IMR-90 (cell line): ENCODE results near the gene PRKACA. TPM values are rescaled to one million over a fixed set of nuclear protein-coding genes. Genes with fewer than 3 reads are reported as not detected.

Experiments used
- ATAC-seq: fragments of 200-7000 bp; cut with Tn5 transposase; 2 replicates; pipeline ENCODE4 v1.9.1; 2020; ENCODE audit warnings: low read depth, mild to moderate bottlenecking, moderate library complexity
- BruUV-seq: library from RNA; stranded (reverse); fragments of 400-500 nt; replicated peaks from 2 replicates; lab custom pipeline; 2021; lab: Mats Ljungman, UMichigan
- CTCF ChIA-PET: fragments of 300-600 bp; formaldehyde crosslinking; extraction: SDS; loops from one replicate; lab custom pipeline; 2021; ENCODE audit warnings: antibody characterized with exemption; lab: Yijun Ruan, JAX
- POLR2A ChIA-PET: fragments of 300-600 bp; sonication (Branson Sonifier 250); formaldehyde crosslinking; loops from one replicate; lab custom pipeline; 2022; ENCODE audit warnings: antibody characterized with exemption; ENCODE audit not compliant: unreplicated experiment; lab: Charles Lee
- DNase-seq: peaks from one replicate; pipeline ENCODE4 v3.0.0; 2013
- H2AFZ ChIP-seq: replicated peaks from 2 replicates; pipeline ENCODE3; 2013; ENCODE audit warnings: low read length, mild to moderate bottlenecking; ENCODE audit not compliant: poor library complexity
- H2AK5ac ChIP-seq: 2 replicates; pipeline ENCODE4 v1.6.1; 2013; ENCODE audit warnings: low read depth, low read length, inconsistent platforms
- H2AK9ac ChIP-seq: replicated peaks from 2 replicates; pipeline ENCODE3; 2013; ENCODE audit warnings: mild to moderate bottlenecking, low read depth, low read length, moderate library complexity; ENCODE audit not compliant: poor library complexity
- H2BK120ac ChIP-seq: 2 replicates; pipeline ENCODE4 v1.6.1; 2013; ENCODE audit warnings: low read depth, low read length, inconsistent platforms
- H2BK15ac ChIP-seq: 3 replicates; pipeline ENCODE4 v1.6.1; 2013; ENCODE audit warnings: low read depth, low read length, inconsistent platforms
- H2BK20ac ChIP-seq: 2 replicates; pipeline ENCODE4 v1.6.1; 2013; ENCODE audit warnings: low read depth, mild to moderate bottlenecking, inconsistent platforms, low read length, moderate library complexity
- H2BK5ac ChIP-seq: 2 replicates; pipeline ENCODE4 v1.6.1; 2013; ENCODE audit warnings: mild to moderate bottlenecking, low read depth, low read length, inconsistent platforms; ENCODE audit not compliant: poor library complexity, severe bottlenecking
- H3K14ac ChIP-seq: replicated peaks from 2 replicates; pipeline ENCODE4 v1.6.1; 2013; ENCODE audit warnings: low read depth, low read length, inconsistent platforms
- H3K18ac ChIP-seq: 2 replicates; pipeline ENCODE4 v1.6.1; 2013; ENCODE audit warnings: low read depth, low read length, control low read depth
- H3K23ac ChIP-seq: 2 replicates; pipeline ENCODE4 v1.6.1; 2013; ENCODE audit warnings: low read depth, low read length, inconsistent platforms
- H3K27ac ChIP-seq: 2 replicates; pipeline ENCODE4 v1.5.1; 2013; ENCODE audit warnings: mild to moderate bottlenecking, control low read depth, low read length; ENCODE audit not compliant: insufficient read depth
- H3K27me3 ChIP-seq: 2 replicates; pipeline ENCODE4 v1.6.1; 2013; ENCODE audit warnings: low read length; ENCODE audit not compliant: control insufficient read depth, insufficient read depth
- H3K36me3 ChIP-seq: 2 replicates; pipeline ENCODE4 v1.6.1; 2013; ENCODE audit warnings: low read length, mixed read lengths; ENCODE audit not compliant: control insufficient read depth, insufficient read depth
- H3K4ac ChIP-seq: 2 replicates; pipeline ENCODE4 v1.6.1; 2013; ENCODE audit warnings: low read depth, low read length, inconsistent platforms
- H3K4me1 ChIP-seq: 2 replicates; pipeline ENCODE4 v1.6.1; 2013; ENCODE audit warnings: low read length, mixed read lengths; ENCODE audit not compliant: control insufficient read depth, insufficient read depth
- H3K4me2 ChIP-seq: 2 replicates; pipeline ENCODE4 v1.6.1; 2013; ENCODE audit warnings: low read depth, mild to moderate bottlenecking, control low read depth, low read length, moderate library complexity
- H3K4me3 ChIP-seq: 2 replicates; pipeline ENCODE4 v1.5.1; 2013; ENCODE audit warnings: low read depth, mild to moderate bottlenecking, control low read depth, low read length, moderate library complexity; ENCODE audit not compliant: insufficient read depth
- H3K56ac ChIP-seq: 2 replicates; pipeline ENCODE4 v1.6.1; 2013; ENCODE audit warnings: low read length, inconsistent platforms; ENCODE audit not compliant: insufficient read depth; ENCODE audit errors: extremely low read depth
- H3K79me1 ChIP-seq, 2 experiments: 2 replicates each; pipeline ENCODE4 v1.6.1; 2013; ENCODE audit warnings: low read length in 2 of 2, inconsistent platforms in 1 of 2, low read depth in 1 of 2
- H3K9ac ChIP-seq: 2 replicates; pipeline ENCODE4 v1.6.1; 2013; ENCODE audit warnings: low read depth, low read length, control low read depth
- H3K9me1 ChIP-seq: 2 replicates; pipeline ENCODE4 v1.6.1; 2013; ENCODE audit warnings: low read length, inconsistent platforms; ENCODE audit not compliant: insufficient read depth
- H3K9me3 ChIP-seq: 2 replicates; pipeline ENCODE4 v1.6.1; 2013; ENCODE audit warnings: low read length; ENCODE audit not compliant: control insufficient read depth, insufficient read depth
- H4K20me1 ChIP-seq: 2 replicates; pipeline ENCODE4 v1.6.1; 2013; ENCODE audit warnings: low read length, inconsistent platforms; ENCODE audit not compliant: insufficient read depth
- H4K5ac ChIP-seq: 2 replicates; pipeline ENCODE4 v1.6.1; 2013; ENCODE audit warnings: mild to moderate bottlenecking, low read depth, low read length, control low read depth
- H4K8ac ChIP-seq, 2 experiments: 2 replicates each; pipeline ENCODE4 v1.6.1; 2013; ENCODE audit warnings: low read depth in 2 of 2, low read length in 2 of 2, control low read depth in 1 of 2, inconsistent platforms in 1 of 2
- H4K91ac ChIP-seq: 2 replicates; pipeline ENCODE4 v1.6.1; 2013; ENCODE audit warnings: low read depth, low read length, inconsistent platforms; ENCODE audit not compliant: insufficient read depth
- BHLHE40 ChIP-seq: fragments of 150-350 bp; IDR thresholded peaks from 2 replicates; pipeline ENCODE4 v1.6.1; 2016; ENCODE audit warnings: mild to moderate bottlenecking, low read depth, low read length
- CEBPB ChIP-seq: IDR thresholded peaks from 2 replicates; pipeline ENCODE4 v1.6.1; 2012; ENCODE audit warnings: low read depth, low read length, improper control_type of control experiment
- CHD1 ChIP-seq: IDR thresholded peaks from 2 replicates; pipeline ENCODE4 v1.6.1; 2012; ENCODE audit warnings: low read depth, low read length, improper control_type of control experiment
- CTCF ChIP-seq: conservative IDR thresholded peaks from 2 replicates; pipeline ENCODE4 v1.5.1; 2012; ENCODE audit warnings: mild to moderate bottlenecking, low read depth, low read length, improper control_type of control experiment
- FOS ChIP-seq: fragments of 150-350 bp; IDR thresholded peaks from 2 replicates; pipeline ENCODE4 v1.6.1; 2016; ENCODE audit warnings: low read depth, low read length
- MAFK ChIP-seq: IDR thresholded peaks from 2 replicates; pipeline ENCODE4 v1.6.1; 2012; ENCODE audit warnings: low read depth, low read length, improper control_type of control experiment
- MAZ ChIP-seq: IDR thresholded peaks from 2 replicates; pipeline ENCODE4 v1.6.1; 2012; ENCODE audit warnings: low read depth, mild to moderate bottlenecking, low read length, improper control_type of control experiment, moderate library complexity, borderline replicate concordance
- MXI1 ChIP-seq: IDR thresholded peaks from 2 replicates; pipeline ENCODE4 v1.6.1; 2012; ENCODE audit warnings: low read depth, mild to moderate bottlenecking, low read length, moderate library complexity, borderline replicate concordance
- NFE2L2 ChIP-seq: fragments of 150-350 bp; IDR thresholded peaks from 2 replicates; pipeline ENCODE4 v1.6.1; 2016; ENCODE audit warnings: low read depth, mild to moderate bottlenecking, low read length
- RAD21 ChIP-seq: IDR thresholded peaks from 2 replicates; pipeline ENCODE4 v1.6.1; 2012; ENCODE audit warnings: low read length, improper control_type of control experiment
- RCOR1 ChIP-seq: IDR thresholded peaks from 2 replicates; pipeline ENCODE4 v1.6.1; 2012; ENCODE audit warnings: mild to moderate bottlenecking, low read length, improper control_type of control experiment; ENCODE audit not compliant: insufficient replicate concordance
- RFX5 ChIP-seq: IDR thresholded peaks from 2 replicates; pipeline ENCODE4 v1.8.0; 2012; ENCODE audit warnings: low read depth, mild to moderate bottlenecking, low read length, moderate library complexity
- SMC3 ChIP-seq: fragments of 150-350 bp; IDR thresholded peaks from 2 replicates; pipeline ENCODE4 v1.6.1; 2016; ENCODE audit warnings: low read depth, mild to moderate bottlenecking, antibody characterized with exemption, low read length, moderate library complexity
- USF2 ChIP-seq: fragments of 150-350 bp; IDR thresholded peaks from 2 replicates; pipeline ENCODE4 v1.6.1; 2017; ENCODE audit warnings: mild to moderate bottlenecking, antibody characterized with exemption, low read length, low read depth
- WGBS, 2 experiments: methylation state at CpG; one replicate each; pipeline versions ENCODE4 v1.1.5 to v1.1.7; 2013; ENCODE audit warnings: missing lambda C conversion rate in 2 of 2; ENCODE audit not compliant: insufficient read length in 1 of 2; ENCODE audit errors: extremely low coverage in 2 of 2; 5-methylcytosine and 5-hydroxymethylcytosine counted together
- dilution Hi-C: fragments of 300-500 bp; cut with HindIII; formaldehyde crosslinking; loops from one replicate; pipeline ENCODE4 v1.14.3; 2018; ENCODE audit warnings: low sequenced_read_pairs; ENCODE audit not compliant: unreplicated experiment
- in situ Hi-C: fragments of 300-500 bp; cut with MboI; formaldehyde crosslinking; loops from 3 replicates; pipeline ENCODE4 v1.14.3; 2019; ENCODE audit warnings: low sequenced_read_pairs, inconsistent platforms, mixed read lengths
- intact Hi-C: fragments of 100-400 bp; cut with micrococcal nuclease; formaldehyde crosslinking; loops from 2 replicates; pipeline ENCODE4 v1.10.0; 2022
- polyA plus RNA-seq, 3 experiments: library from polyadenylated mRNA; depleted of rRNA; stranded (reverse); fragments of >200 nt; gene quantifications; 2 replicates each; pipeline ENCODE4 v1.2.3, GENCODE V29; 2012; ENCODE audit warnings: low replicate concordance in 1 of 3
- total RNA-seq: library from RNA; depleted of rRNA; stranded (reverse); fragments of >200 nt; gene quantifications from 2 replicates; pipeline ENCODE4 v1.2.3, GENCODE V29; 2012

The PRKACA gene
- total and polyA plus RNA-seq, 2 of the 4 experiments (the other 2 are of a cell fraction), result 18.1 to 94.5 TPM

GRCh38 chr19:14165990-14166830 lies 48.6 kb upstream of the PRKACA start:
- H2BK5ac ChIP-seq, result no peak overlapping the region
- in situ Hi-C loops (no loop called here), intact Hi-C loops (no loop called here), dilution Hi-C loops (no loop called here)
- no peak overlapping the region for H3K27ac ChIP-seq
- H4K8ac ChIP-seq, result no peak overlapping the region
- WGBS, 2 experiments, result 54% methylated on average over 4 of the region's 20 CpGs; no CpG with 5 or more reads in 1 of the 2 experiments
- peaks cover 3% of the 10 kb centered on the region; the same call in 1 of the 2 replicates for H3K27me3 ChIP-seq
- no peak overlapping the region for H3K4me2 ChIP-seq
- H2AFZ ChIP-seq, result no peak overlapping the region
- H4K20me1 ChIP-seq, result no peaks in the 10 kb centered on the region
- no peak overlapping the region for H3K14ac ChIP-seq
- H2BK120ac ChIP-seq, result no peak overlapping the region
- DNase-seq (no peak), ATAC-seq (no peak)
- H3K56ac ChIP-seq, result no peak overlapping the region
- no peak overlapping the region for H3K18ac ChIP-seq
- H3K23ac ChIP-seq, result no peak overlapping the region
- H2AK5ac ChIP-seq, result no peak overlapping the region
- no TSS peak for BruUV-seq
- no peak overlapping the region for H4K91ac ChIP-seq
- H3K79me1 ChIP-seq, result no peaks in the 10 kb centered on the region
- POLR2A ChIA-PET, result no interaction called here
- H3K4me1 ChIP-seq, result no peaks in the 10 kb centered on the region; the same call in 1 of the 2 replicates
- H3K36me3 ChIP-seq, result peaks cover 2% of the 10 kb centered on the region; the same call in 1 of the 2 replicates
- H3K4ac ChIP-seq, result no peak overlapping the region
- no peak overlapping the region for H2BK15ac ChIP-seq
- no peak overlapping the region for H3K9ac ChIP-seq
- no peak overlapping the region for H2AK9ac ChIP-seq
- no peak overlapping the region for H2BK20ac ChIP-seq
- CTCF ChIA-PET, result no interaction called here
- no peak overlapping the region for H4K5ac ChIP-seq
- H3K9me3 ChIP-seq, result no peaks in the 10 kb centered on the region
- H3K4me3 ChIP-seq, result no peak overlapping the region
- no peaks in the 10 kb centered on the region for H3K9me1 ChIP-seq
- TF ChIP-seq MXI1, result no peak
- TF ChIP-seq SMC3, result no peak
- no peak for TF ChIP-seq CHD1
- TF ChIP-seq RAD21, result no peak
- no peak for TF ChIP-seq MAZ
- no peak for TF ChIP-seq MAFK
- TF ChIP-seq CTCF, result no peak
- TF ChIP-seq NFE2L2, result no peak
- TF ChIP-seq RCOR1, result no peak
- TF ChIP-seq RFX5, result no peak
- no peak for TF ChIP-seq CEBPB
- TF ChIP-seq BHLHE40, result no peak
- no peak for TF ChIP-seq FOS
- TF ChIP-seq USF2, result no peak
